C4-2B (cell line): ENCODE measurements around the gene SCNN1G.

Source experiments
- H3K27ac ChIP-seq: fragments of 450-650 bp; 2 replicates; pipeline ENCODE4 v1.5.1; 2017
- CTCF ChIP-seq: fragments of 450-650 bp; conservative IDR thresholded peaks from 2 replicates; pipeline ENCODE4 v1.5.1; 2017; ENCODE audit warnings: mild to moderate bottlenecking
- ZFX ChIP-seq: fragments of 450-650 bp; IDR thresholded peaks from 2 replicates; pipeline ENCODE4 v1.6.1; 2017

Gene SCNN1G

DNA sequence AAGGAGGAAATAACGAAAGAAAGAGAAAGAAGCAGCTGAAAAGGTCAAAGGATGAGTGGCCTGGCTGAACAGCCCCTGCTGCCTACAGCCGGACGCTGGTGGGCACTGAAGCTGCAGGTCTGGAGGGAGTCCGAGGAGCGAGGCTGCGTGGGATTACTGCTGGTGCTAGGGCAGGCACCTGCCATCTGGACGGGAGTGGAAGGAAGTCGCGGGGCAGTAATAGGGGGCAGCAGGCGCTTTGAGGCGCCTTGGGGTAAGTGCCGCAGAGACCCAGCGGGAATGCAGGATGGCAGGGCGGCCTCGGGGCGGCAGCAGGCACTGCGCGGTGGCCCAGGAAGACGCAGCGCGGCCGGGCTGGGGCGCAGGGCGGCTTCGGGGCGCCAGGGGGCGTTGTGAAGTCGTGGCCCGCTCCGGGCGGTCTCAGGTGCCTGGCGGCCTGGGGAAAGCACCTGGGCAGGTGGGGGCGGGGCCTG, 303 bp upstream of the SCNN1G start:
- no peak overlapping the region for H3K27ac ChIP-seq
- TF ChIP-seq ZFX: no peak
- TF ChIP-seq CTCF: peak; percentile 100

GRCh38 chr16:23183543-23183862, 958 bp downstream of the SCNN1G start:
- H3K27ac ChIP-seq: no peak overlapping the region
- TF ChIP-seq ZFX: no peak
- TF ChIP-seq CTCF: no peak

GRCh38 chr16:23185656-23186055, 3.1 kb downstream of the SCNN1G start:
- TF ChIP-seq CTCF (no peak), ZFX (no peak)
- peak overlapping the region; percentile 2; the same call in 1 of the 2 replicates for H3K27ac ChIP-seq

GRCh38 chr16:23186171-23186570, 3.6 kb downstream of the SCNN1G start:
- H3K27ac ChIP-seq: no peak overlapping the region; the same call in 1 of the 2 replicates
- TF ChIP-seq CTCF: no peak
- no peak for TF ChIP-seq ZFX

GRCh38 chr16:23187341-23187740, 4.8 kb downstream of the SCNN1G start:
- no peak overlapping the region for H3K27ac ChIP-seq
- TF ChIP-seq CTCF (no peak), ZFX (no peak)

DNA sequence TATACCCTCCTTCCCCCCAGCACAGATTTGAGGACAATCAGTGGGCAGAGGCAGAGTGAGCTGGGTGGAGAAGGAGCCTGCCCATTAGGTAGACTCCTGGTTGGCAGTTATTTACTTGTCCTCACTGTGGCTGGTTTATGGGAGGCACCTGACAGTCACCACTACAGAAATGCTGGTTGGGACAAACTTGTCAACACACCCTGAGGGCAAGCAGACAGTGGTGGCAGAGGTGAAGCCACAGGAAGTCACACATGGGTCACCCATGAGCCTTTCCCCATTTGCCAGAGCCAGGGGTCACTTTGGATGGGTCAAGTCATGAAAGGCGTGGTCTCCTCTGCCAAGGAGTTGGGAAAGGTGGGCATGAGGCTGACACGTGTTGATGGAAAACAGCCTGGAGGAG, 6.4 kb downstream of the SCNN1G start:
- no peak for TF ChIP-seq ZFX
- TF ChIP-seq CTCF: no peak
- H3K27ac ChIP-seq: no peak overlapping the region

- no peak for TF ChIP-seq CTCF
- H3K27ac ChIP-seq: no peak overlapping the region
These were observed 12.1 kb downstream of the SCNN1G start for GRCh38 chr16:23194497-23195221.
